ENCODE data around the gene NRAP. TPM values are rescaled to one million over a fixed set of nuclear protein-coding genes. Genes with fewer than 3 reads are reported as not detected.

NRAP gene
- total and polyA plus RNA-seq, 4 donors = 0.02 to 0.04 TPM; not detected in 2

GRCh38 chr10:113631684-113632367 lies 32.0 kb downstream of the NRAP start:
- DNase-seq (peak in 1 of 3 donors; percentile 25), ATAC-seq (ENCODE audit: insufficient read depth, low FRiP score) (no peak)
- Histone ChIP-seq H3K36me3 (ENCODE audit: control insufficient read depth in 4 of 4, insufficient read depth in 4 of 4, low read length in 4 of 4) (peaks cover 0 to 9% (median 0%) of the 10 kb centered on the region in 4 donors), H3K27ac (ENCODE audit: low read depth in 1 of 2, low read length in 1 of 2) (no peak overlapping the region), H3K4me1 (ENCODE audit: control insufficient read depth in 5 of 5, insufficient read depth in 5 of 5, low read length in 5 of 5) (peaks cover 0 to 9% (median 4%) of the 10 kb centered on the region in 5 donors), H3K27me3 (ENCODE audit: control insufficient read depth in 3 of 3, insufficient read depth in 3 of 3, low read length in 2 of 3) (no peaks in the 10 kb centered on the region), H3K9me3 (ENCODE audit: control insufficient read depth in 4 of 4, insufficient read depth in 3 of 4, low read length in 3 of 4) (peaks cover 0 to 4% (median 0%) of the 10 kb centered on the region in 4 donors), H3K4me3 (no peak overlapping the region), H3K9ac (ENCODE audit: insufficient read depth in 1 of 2, low read length in 2 of 2) (no peak overlapping the region)
- 64 to 79% methylated on average over 6 of the region's 6 CpGs for WGBS, 2 donors
- no peak for TF ChIP-seq CTCF (IDR thresholded peaks at IDR 0.05; ENCODE audit: control extremely low read depth, extremely low read depth)

GRCh38 chr10:113630929-113631533 lies 32.8 kb downstream of the NRAP start:
- ATAC-seq (ENCODE audit: insufficient read depth, low FRiP score) (no peak), DNase-seq (no peak)
- H3K9me3 ChIP-seq (ENCODE audit: control insufficient read depth in 4 of 4, insufficient read depth in 3 of 4, low read length in 3 of 4) = peaks cover 0 to 4% (median 0%) of the 10 kb centered on the region in 4 donors
- H3K36me3 ChIP-seq (ENCODE audit: control insufficient read depth in 4 of 4, insufficient read depth in 4 of 4, low read length in 4 of 4) = peaks cover 0 to 9% (median 0%) of the 10 kb centered on the region in 4 donors
- TF ChIP-seq CTCF (IDR thresholded peaks at IDR 0.05; ENCODE audit: control extremely low read depth, extremely low read depth) = no peak
- H3K27ac ChIP-seq (ENCODE audit: low read depth in 1 of 2, low read length in 1 of 2) = no peak overlapping the region
- H3K27me3 ChIP-seq (ENCODE audit: control insufficient read depth in 3 of 3, insufficient read depth in 3 of 3, low read length in 2 of 3) = no peaks in the 10 kb centered on the region
- no peak overlapping the region for H3K4me3 ChIP-seq
- no peak overlapping the region for H3K9ac ChIP-seq (ENCODE audit: insufficient read depth in 1 of 2, low read length in 2 of 2)
- peaks cover 0 to 9% (median 4%) of the 10 kb centered on the region in 5 donors for H3K4me1 ChIP-seq (ENCODE audit: control insufficient read depth in 5 of 5, insufficient read depth in 5 of 5, low read length in 5 of 5)
- WGBS, 2 donors = 88 to 97% methylated on average over 5 of the region's 5 CpGs

- ATAC-seq (ENCODE audit: insufficient read depth, low FRiP score) (no peak), DNase-seq (no peak)
- H3K27me3 ChIP-seq (ENCODE audit: control insufficient read depth in 3 of 3, insufficient read depth in 3 of 3, low read length in 2 of 3) = no peaks in the 10 kb centered on the region
- H3K9ac ChIP-seq (ENCODE audit: insufficient read depth in 1 of 2, low read length in 2 of 2) = no peak overlapping the region
- H3K4me3 ChIP-seq = no peak overlapping the region
- H3K27ac ChIP-seq (ENCODE audit: low read depth in 1 of 2, low read length in 1 of 2) = peak overlapping the region in 1 of 2 donors; percentile 55
- 87 to 89% methylated on average over 2 of the region's 2 CpGs for WGBS, 2 donors
- peaks cover 0 to 9% (median 3%) of the 10 kb centered on the region in 5 donors for H3K4me1 ChIP-seq (ENCODE audit: control insufficient read depth in 5 of 5, insufficient read depth in 5 of 5, low read length in 5 of 5)
- TF ChIP-seq CTCF (IDR thresholded peaks at IDR 0.05; ENCODE audit: control extremely low read depth, extremely low read depth) = no peak
- no peaks in the 10 kb centered on the region for H3K9me3 ChIP-seq (ENCODE audit: control insufficient read depth in 4 of 4, insufficient read depth in 3 of 4, low read length in 3 of 4)
- H3K36me3 ChIP-seq (ENCODE audit: control insufficient read depth in 4 of 4, insufficient read depth in 4 of 4, low read length in 4 of 4) = peaks cover 0 to 6% (median 0%) of the 10 kb centered on the region in 4 donors
Measured at GRCh38 chr10:113628607-113629153, 35.2 kb downstream of the NRAP start.

All from lung (tissue), 12 donors.